MM.1S (cell line): ENCODE measurements around the gene COL11A2.

ENCODE experiments used
- DNase-seq: peaks from one replicate; pipeline ENCODE4 v3.0.0-alpha.2; 2015
- H2AFZ ChIP-seq: fragments of 300-600 bp; sonication (generic); 2 replicates; pipeline ENCODE4 v1.6.0; 2016; ENCODE audit warnings: antibody characterized with exemption, low read length
- H3F3A ChIP-seq: fragments of 300-600 bp; sonication (generic); 2 replicates; pipeline ENCODE4 v1.6.1; 2016; ENCODE audit warnings: mild to moderate bottlenecking, antibody characterized with exemption, low read length, moderate library complexity, mixed read lengths; ENCODE audit not compliant: insufficient read depth
- H3K27ac ChIP-seq: fragments of 300-600 bp; sonication (generic); 2 replicates; pipeline ENCODE4 v1.5.1; 2016; ENCODE audit warnings: mild to moderate bottlenecking, low read length
- H3K27me3 ChIP-seq: fragments of 300-600 bp; sonication (generic); replicated peaks from 2 replicates; pipeline ENCODE4 v1.6.0; 2016; ENCODE audit warnings: low read length; ENCODE audit not compliant: insufficient read depth
- H3K36me3 ChIP-seq: fragments of 300-600 bp; sonication (generic); replicated peaks from 2 replicates; pipeline ENCODE4 v1.6.1; 2016; ENCODE audit warnings: mild to moderate bottlenecking, low read length, mixed read lengths; ENCODE audit not compliant: insufficient read depth
- H3K4me1 ChIP-seq: fragments of 300-600 bp; sonication (generic); 2 replicates; pipeline ENCODE4 v1.6.1; 2016; ENCODE audit warnings: low read length, mixed read lengths
- H3K4me2 ChIP-seq: fragments of 300-600 bp; sonication (generic); 2 replicates; pipeline ENCODE4 v1.6.0; 2016; ENCODE audit warnings: low read depth, low read length
- H3K4me3 ChIP-seq: fragments of 300-600 bp; sonication (generic); 2 replicates; pipeline ENCODE4 v1.5.1; 2016; ENCODE audit warnings: low read length, mixed read lengths
- H3K79me2 ChIP-seq: fragments of 300-600 bp; sonication (generic); 2 replicates; pipeline ENCODE4 v1.6.1; 2016; ENCODE audit warnings: mixed run types, low read length, mixed read lengths
- H3K9ac ChIP-seq: fragments of 300-600 bp; sonication (generic); 2 replicates; pipeline ENCODE4 v1.6.1; 2016; ENCODE audit warnings: low read length, mixed read lengths
- H3K9me2 ChIP-seq: fragments of 300-600 bp; sonication (generic); replicated peaks from 2 replicates; pipeline ENCODE4 v1.6.1; 2016; ENCODE audit warnings: mild to moderate bottlenecking, low read length, mixed read lengths; ENCODE audit not compliant: insufficient read depth
- H3K9me3 ChIP-seq: fragments of 300-600 bp; sonication (generic); replicated peaks from 2 replicates; pipeline ENCODE4 v1.6.1; 2016; ENCODE audit warnings: mild to moderate bottlenecking, low read length, mixed read lengths; ENCODE audit not compliant: insufficient read depth
- H4K20me1 ChIP-seq: fragments of 300-600 bp; sonication (generic); 2 replicates; pipeline ENCODE4 v1.6.1; 2016; ENCODE audit warnings: mild to moderate bottlenecking, low read length, moderate library complexity, mixed read lengths; ENCODE audit not compliant: insufficient read depth
- EZH2 ChIP-seq: fragments of 300-600 bp; sonication (generic); optimal IDR thresholded peaks from 2 replicates; pipeline ENCODE3; 2017; ENCODE audit warnings: low read depth, mild to moderate bottlenecking, antibody characterized with exemption, low read length, mixed read lengths
- EZH2phosphoT487 ChIP-seq: fragments of 300-600 bp; sonication (generic); IDR thresholded peaks from 2 replicates; pipeline ENCODE4 v1.6.1; 2018; ENCODE audit warnings: antibody characterized with exemption, low read length
- TF ChIP-seq, protein P1 (sequence below): fragments of 300-600 bp; sonication (generic); IDR thresholded peaks from 2 replicates; pipeline ENCODE4 v1.5.1; 2016; ENCODE audit warnings: antibody characterized with exemption, low read length, mixed read lengths

The COL11A2 gene

DNA sequence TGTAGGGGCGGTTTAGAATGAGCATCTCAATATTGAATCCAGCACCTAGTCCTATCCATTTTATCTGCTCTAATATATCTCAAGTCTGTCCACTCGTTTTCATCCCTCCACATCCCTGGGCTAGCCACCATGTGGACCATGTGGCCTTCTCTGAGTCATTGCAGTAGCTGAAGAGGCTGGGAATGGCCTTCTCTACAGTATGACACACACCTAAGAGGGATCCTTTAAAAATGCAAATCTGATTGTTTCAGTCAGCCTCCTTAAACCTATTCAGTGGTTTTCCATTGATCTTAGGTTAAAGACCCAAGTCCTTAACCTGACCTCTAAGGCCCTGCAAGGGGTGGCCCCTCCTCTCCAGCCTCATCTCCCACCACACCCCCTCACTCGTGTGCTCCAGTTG lies 25.4 kb upstream of the COL11A2 start:
- Histone ChIP-seq H2AFZ (no peak overlapping the region), H3K4me2 (no peak overlapping the region), H3K27ac (no peak overlapping the region), H3F3A (no peaks in the 10 kb centered on the region), H4K20me1 (no peaks in the 10 kb centered on the region), H3K9me2 (no peaks in the 10 kb centered on the region), H3K9ac (no peak overlapping the region), H3K4me1 (no peaks in the 10 kb centered on the region), H3K79me2 (no peaks in the 10 kb centered on the region), H3K4me3 (no peak overlapping the region), H3K36me3 (no peaks in the 10 kb centered on the region), H3K27me3 (no peaks in the 10 kb centered on the region), H3K9me3 (no peaks in the 10 kb centered on the region)
- no peak for DNase-seq
- TF ChIP-seq, protein P1, sequence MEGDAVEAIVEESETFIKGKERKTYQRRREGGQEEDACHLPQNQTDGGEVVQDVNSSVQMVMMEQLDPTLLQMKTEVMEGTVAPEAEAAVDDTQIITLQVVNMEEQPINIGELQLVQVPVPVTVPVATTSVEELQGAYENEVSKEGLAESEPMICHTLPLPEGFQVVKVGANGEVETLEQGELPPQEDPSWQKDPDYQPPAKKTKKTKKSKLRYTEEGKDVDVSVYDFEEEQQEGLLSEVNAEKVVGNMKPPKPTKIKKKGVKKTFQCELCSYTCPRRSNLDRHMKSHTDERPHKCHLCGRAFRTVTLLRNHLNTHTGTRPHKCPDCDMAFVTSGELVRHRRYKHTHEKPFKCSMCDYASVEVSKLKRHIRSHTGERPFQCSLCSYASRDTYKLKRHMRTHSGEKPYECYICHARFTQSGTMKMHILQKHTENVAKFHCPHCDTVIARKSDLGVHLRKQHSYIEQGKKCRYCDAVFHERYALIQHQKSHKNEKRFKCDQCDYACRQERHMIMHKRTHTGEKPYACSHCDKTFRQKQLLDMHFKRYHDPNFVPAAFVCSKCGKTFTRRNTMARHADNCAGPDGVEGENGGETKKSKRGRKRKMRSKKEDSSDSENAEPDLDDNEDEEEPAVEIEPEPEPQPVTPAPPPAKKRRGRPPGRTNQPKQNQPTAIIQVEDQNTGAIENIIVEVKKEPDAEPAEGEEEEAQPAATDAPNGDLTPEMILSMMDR = no peak
- TF ChIP-seq EZH2 = no peak
- no peak for TF ChIP-seq EZH2phosphoT487

DNA sequence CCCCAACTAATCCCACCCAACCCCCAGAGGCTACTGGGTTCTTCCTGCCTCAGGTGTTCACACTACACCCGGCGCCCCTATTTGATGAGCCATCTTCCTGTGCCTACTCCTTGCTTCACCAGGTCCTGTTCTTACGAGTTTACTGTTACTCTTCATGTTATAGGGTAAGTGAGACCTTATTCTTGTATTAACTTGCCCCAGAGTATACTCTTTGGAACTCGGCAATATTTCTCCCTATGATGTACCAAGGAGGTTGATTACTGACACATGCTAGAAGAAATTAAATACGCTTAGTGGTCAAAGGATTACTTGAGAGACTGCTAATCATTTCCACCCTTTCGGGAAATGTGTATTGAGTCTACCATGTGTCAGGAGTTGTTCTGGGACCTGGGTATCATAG lies 25.0 kb upstream of the COL11A2 start:
- DNase-seq = no peak
- H3K4me1 ChIP-seq = no peaks in the 10 kb centered on the region
- H3K79me2 ChIP-seq = no peaks in the 10 kb centered on the region
- no peak overlapping the region for H3K4me3 ChIP-seq
- TF ChIP-seq, protein P1 = no peak
- no peak for TF ChIP-seq EZH2
- no peaks in the 10 kb centered on the region for H3K36me3 ChIP-seq
- H3K27me3 ChIP-seq = no peaks in the 10 kb centered on the region
- H3K4me2 ChIP-seq = no peak overlapping the region
- no peaks in the 10 kb centered on the region for H3K9me2 ChIP-seq
- H3F3A ChIP-seq = no peaks in the 10 kb centered on the region
- no peaks in the 10 kb centered on the region for H4K20me1 ChIP-seq
- H2AFZ ChIP-seq = no peak overlapping the region
- H3K9ac ChIP-seq = no peak overlapping the region
- H3K27ac ChIP-seq = no peak overlapping the region
- H3K9me3 ChIP-seq = no peaks in the 10 kb centered on the region

DNA sequence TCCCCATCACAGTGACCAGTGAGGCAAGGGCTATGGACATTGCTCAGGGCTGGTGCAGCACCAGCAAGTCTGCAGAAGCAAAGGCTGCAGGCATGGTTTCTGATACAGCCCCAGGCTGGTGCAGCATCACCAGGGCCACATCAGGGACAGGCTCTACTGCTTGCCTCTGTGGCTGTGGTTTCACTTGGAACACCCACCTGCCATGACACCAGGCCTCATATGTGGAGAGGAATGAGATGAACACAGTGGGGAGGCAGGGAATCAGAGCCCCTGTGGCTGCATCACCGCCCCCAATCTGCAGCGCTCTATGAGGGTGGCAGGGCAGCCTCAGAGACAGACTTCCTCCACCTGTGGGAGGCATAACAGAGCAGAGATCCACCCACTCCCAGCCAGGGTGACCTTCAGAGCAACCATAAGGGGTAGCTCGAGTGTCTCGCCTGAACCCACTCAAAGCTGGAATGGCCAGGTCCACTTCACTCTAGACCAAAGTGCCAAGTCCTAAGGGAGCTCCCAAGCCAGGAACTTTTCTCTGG lies 23.9 kb upstream of the COL11A2 start:
- Histone ChIP-seq H3K4me3 (no peak overlapping the region), H3K4me1 (no peaks in the 10 kb centered on the region), H3K9me3 (no peaks in the 10 kb centered on the region), H3K9me2 (no peaks in the 10 kb centered on the region), H4K20me1 (no peaks in the 10 kb centered on the region), H3K9ac (no peak overlapping the region), H2AFZ (no peak overlapping the region), H3K4me2 (no peak overlapping the region), H3K36me3 (no peaks in the 10 kb centered on the region), H3F3A (no peaks in the 10 kb centered on the region), H3K27ac (no peak overlapping the region), H3K27me3 (no peaks in the 10 kb centered on the region), H3K79me2 (no peaks in the 10 kb centered on the region)
- no peak for DNase-seq
- TF ChIP-seq EZH2 = no peak
- TF ChIP-seq, protein P1 = no peak
- no peak for TF ChIP-seq EZH2phosphoT487
